WTC11 (cell line): ENCODE results near the gene ZC2HC1C.

Source experiments
- ELF4 ChIP-seq: sonication (generic); formaldehyde crosslinking; IDR thresholded peaks from 2 replicates; pipeline ENCODE4 v1.8.1; 2022; ENCODE audit warnings: low read depth, mild to moderate bottlenecking, moderate library complexity, missing genetic modification reagents
- FOXK1 ChIP-seq: sonication (generic); formaldehyde crosslinking; IDR thresholded peaks from 2 replicates; pipeline ENCODE4 v1.8.0; 2022; ENCODE audit warnings: mild to moderate bottlenecking, moderate library complexity, missing genetic modification reagents
- MAX ChIP-seq: sonication (generic); formaldehyde crosslinking; IDR thresholded peaks from 2 replicates; pipeline ENCODE4 v1.8.0; 2022; ENCODE audit warnings: mild to moderate bottlenecking, missing genetic modification reagents
- ZNF281 ChIP-seq: sonication (generic); formaldehyde crosslinking; IDR thresholded peaks from 2 replicates; pipeline ENCODE4 v1.8.0; 2023; ENCODE audit warnings: mild to moderate bottlenecking, missing genetic modification reagents

- TF ChIP-seq FOXK1 (CRISPR knock-in tag) (no peak), ELF4 (CRISPR knock-in tag) (no peak), ZNF281 (no peak), MAX (CRISPR knock-in tag) (no peak)
Observed at GRCh38 chr14:75079521-75079920, 10.1 kb downstream of the ZC2HC1C start.
